Stimulated activated CD8-positive, alpha-beta memory T cell treated with anti-CD3 and anti-CD28 coated beads, Interleukin-4, amount 100 ng/mL, for 4 hours (primary cell): ENCODE results near the gene VPS37C.

ENCODE experiments used
- DNase-seq, 2 donors: peaks; one replicate each; pipeline ENCODE4 v3.0.0-alpha.2; 2020; ENCODE audit warnings: low read depth in 2 of 2, low spot score in 1 of 2

VPS37C gene

GRCh38 chr11:61119055-61119454 lies 42.2 kb downstream of the VPS37C start:
- DNase-seq: no peak

- DNase-seq: no peak
Observed at GRCh38 chr11:61118406-61118805, 42.8 kb downstream of the VPS37C start.

- no peak for DNase-seq
Observed at GRCh38 chr11:61118004-61118403, 43.2 kb downstream of the VPS37C start.

GRCh38 chr11:61117168-61117520 lies 44.1 kb downstream of the VPS37C start:
- DNase-seq: no peak

GRCh38 chr11:61116426-61117167 lies 44.6 kb downstream of the VPS37C start:
- DNase-seq: no peak

- no peak for DNase-seq
Observed at GRCh38 chr11:61115498-61116224, 45.6 kb downstream of the VPS37C start.

DNA sequence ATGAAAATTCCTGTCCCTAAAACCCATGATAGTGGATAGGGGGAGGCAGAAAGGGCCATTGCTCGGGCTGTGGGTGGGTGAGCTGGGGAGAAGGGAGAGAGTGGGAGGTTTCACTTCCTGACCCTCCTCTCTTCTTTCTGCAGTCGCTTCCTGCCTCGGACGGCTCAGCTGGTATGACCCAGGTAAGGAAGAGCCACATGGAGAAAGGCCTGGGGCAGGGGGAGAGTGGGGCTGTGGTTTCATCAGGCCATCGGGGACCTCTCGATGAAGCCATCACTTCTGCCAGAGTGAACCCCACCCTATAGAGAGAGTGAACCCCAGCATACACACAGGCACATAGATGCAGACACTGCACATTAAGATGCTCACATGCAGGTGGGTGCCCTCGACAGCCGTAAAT lies 46.3 kb downstream of the VPS37C start:
- no peak for DNase-seq

DNA sequence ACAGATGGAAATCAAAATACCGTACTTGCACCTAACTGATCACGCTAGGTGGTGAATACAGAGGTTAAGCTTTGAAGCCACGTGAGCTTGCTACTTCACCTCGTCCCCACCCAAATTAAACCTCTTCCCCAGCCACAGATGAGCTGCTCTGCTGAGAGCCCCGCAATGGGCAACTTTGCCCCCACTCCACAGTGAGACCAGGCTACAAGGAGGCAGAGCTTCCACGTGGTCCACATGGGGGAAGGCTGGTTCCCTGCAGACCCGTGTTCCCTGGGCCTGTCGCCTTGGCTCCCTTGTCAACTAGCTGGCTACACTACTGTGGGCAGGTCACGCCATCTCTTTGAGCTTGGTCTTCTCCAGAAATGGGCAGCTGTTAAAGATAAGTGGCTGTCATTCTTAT lies 48.0 kb downstream of the VPS37C start:
- no peak for DNase-seq

DNA sequence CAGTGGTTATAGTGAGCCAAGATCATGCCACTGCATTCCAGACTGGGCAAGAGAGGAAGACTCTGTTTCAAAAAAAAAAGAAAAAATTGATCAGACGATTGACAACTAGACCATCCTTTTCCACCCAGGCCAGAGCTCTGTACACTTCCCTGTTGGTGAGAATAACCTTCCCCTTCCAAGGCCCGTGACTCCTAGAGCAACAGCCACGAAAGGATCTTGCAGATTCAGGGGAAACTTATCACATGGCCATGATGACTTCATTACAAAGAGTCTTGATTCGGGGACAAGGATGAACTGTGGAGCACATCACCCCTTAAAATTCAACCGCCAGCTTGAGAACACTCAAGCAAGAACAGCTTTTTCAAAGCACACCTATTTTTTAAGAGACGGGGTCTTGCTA lies 48.7 kb downstream of the VPS37C start:
- no peak for DNase-seq

- no peak for DNase-seq
Observed at GRCh38 chr11:61111786-61112517, 49.3 kb downstream of the VPS37C start.

- no peak for DNase-seq
Observed at GRCh38 chr11:61111050-61111435, 50.2 kb downstream of the VPS37C start.

DNA sequence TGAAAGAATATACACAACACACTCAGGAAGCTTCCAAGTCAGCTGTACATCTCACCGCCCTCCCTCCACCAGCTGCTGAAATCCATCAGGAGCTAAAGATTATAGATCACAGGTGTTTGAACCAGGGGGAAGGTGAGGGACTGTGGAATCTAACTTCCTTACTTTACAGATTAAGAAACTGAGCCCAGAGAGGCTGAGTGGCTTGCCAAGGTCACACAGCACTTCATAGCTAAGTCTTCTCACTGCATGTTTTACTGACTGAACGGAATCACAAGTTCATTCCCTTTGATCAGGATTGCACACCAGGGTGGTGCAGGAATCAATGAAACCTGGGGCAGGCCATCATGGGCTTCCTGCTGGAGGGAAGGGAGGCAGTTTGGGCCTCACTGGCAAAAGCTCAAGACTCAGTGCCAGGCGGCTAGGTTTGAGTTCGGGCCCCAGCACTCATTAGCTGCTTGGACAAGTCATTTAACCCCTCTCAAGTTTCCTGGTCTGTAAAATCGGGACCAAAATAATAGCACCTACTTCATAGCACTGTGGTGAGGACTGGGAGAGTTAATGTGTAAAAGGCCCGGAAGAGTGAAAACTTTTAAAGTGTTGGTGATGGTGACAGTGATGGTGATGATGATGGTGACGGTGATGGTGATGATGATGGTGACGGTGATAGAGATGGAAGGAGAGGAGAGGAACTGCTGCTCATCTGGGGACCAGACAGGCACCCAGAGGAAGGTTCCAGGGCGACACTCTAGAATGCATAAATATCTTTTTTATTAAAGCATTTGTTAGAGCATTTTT lies 50.8 kb downstream of the VPS37C start:
- no peak for DNase-seq

DNA sequence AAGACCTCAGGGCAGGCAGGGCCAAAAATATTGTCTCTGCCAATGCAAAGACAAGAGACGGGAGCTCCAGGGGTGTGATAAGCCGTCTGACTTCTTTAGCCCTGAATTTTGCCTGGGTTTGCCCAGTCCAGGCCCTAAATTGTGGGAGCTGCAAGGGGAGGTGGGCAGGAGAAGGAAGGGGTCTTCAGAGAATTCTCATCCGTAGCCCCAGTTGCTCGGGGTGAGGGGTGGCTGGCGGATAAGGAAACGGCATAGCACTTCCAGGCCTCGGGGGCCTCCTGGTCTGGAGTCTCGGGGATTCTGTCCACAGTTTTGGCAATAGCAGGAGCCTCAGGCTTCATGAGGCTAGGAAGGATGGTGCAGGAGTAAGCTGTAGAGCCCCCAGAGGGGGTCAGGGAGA lies 51.6 kb downstream of the VPS37C start:
- no peak for DNase-seq

- no peak for DNase-seq
Observed at GRCh38 chr11:61108847-61109585, 52.2 kb downstream of the VPS37C start.

DNA sequence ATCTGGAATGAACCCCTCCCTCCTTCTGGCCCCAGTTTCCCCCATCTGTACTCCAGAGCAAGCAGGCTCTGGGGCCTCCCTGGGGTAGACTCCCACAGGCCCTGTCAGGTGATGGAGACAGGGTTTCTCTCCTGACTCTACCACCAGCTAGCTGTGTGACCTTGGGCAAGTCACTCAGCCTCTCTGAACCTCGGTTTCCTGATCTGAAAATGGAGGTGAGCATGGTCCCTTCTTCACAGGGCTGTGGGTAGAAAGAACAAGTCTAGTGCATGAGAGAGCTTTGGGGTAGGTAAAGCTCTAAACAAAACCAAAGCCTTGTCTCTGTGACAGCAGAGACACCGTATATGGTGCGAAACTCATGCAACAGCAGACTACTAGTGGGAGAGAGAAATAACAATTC lies 53.3 kb downstream of the VPS37C start:
- no peak for DNase-seq

DNA sequence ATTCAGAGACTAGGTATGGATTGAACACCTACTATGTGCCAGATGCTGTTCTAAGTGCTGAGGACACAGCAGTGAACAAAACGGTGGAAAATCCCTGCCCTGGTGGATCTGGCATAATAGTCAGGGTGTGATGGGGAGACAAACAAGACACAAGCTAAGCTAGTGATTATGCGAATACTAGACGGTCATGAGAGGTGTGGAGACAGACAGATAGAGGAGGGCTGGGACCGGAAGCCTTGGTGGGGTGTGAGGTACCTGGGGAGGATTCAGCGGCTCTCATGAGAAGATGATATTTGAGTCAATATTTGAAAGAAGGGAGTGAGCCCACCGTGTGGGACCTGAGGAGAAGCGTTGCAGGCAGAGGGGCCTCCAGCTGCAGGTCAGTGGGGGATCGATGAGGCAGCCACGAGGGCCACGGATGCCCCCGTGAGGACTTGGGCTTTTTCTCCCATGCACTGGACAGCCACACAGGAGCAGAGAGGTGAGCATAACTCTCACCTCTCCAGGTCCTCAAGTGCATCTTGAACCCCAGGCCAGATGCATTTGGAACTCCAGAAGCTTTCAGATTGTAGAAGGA lies 54.2 kb downstream of the VPS37C start:
- no peak for DNase-seq

GRCh38 chr11:61106296-61106695 lies 54.9 kb downstream of the VPS37C start:
- no peak for DNase-seq

DNA sequence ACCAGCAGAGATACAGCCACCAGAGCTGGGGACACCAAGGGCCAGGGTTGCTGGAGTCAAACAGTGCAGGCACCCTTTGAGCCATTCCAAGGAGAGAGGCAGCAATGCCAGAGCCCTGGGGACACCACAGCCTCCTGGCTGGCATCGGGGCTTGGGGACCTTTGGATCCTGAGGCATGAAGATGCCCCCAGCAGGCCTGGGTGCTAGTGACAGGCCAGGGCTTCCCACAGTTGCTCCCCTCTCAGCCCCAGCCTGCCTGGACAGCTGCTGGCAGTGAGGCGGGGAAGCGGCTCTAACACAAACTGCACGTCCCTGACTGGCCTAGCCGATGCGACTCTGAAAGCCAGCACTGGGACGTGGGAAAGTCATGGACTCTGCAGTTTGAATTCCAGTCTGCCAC lies 56.3 kb downstream of the VPS37C start:
- no peak for DNase-seq

- DNase-seq: no peak
Observed at GRCh38 chr11:61103851-61104423, 57.3 kb downstream of the VPS37C start.
